Measurements from ENCODE around the gene ADH4. TPM values are rescaled to one million over a fixed set of nuclear protein-coding genes. Genes with fewer than 3 reads are reported as not detected.
A peak's percentile ranks its signal among the peaks of the same experiment; 100 is the strongest.
"Not testable (repeated sequence)": the region's sequence is repeated elsewhere in the genome, so short reads cannot be mapped to it uniquely, and the experiment has no call there.

ADH4 gene
- total RNA-seq, 1 experiment from 2014 or later: not detected

GRCh38 chr4:99144587-99144986 is 490 bp upstream of the ADH4 start:
- no peak for DNase-seq (ENCODE audit: low read depth)
- in situ Hi-C loops (cut with HindIII; ENCODE audit: low pct_unique_long_range_greater_than_20kb, low sequenced_read_pairs): no loop called here

- no peak for DNase-seq (ENCODE audit: low read depth)
- in situ Hi-C loops (cut with HindIII; ENCODE audit: low pct_unique_long_range_greater_than_20kb, low sequenced_read_pairs): no loop called here
Observed at GRCh38 chr4:99136329-99136728, 7.8 kb downstream of the ADH4 start.

GRCh38 chr4:99135541-99136162 is 8.4 kb downstream of the ADH4 start:
- in situ Hi-C loops (cut with HindIII; ENCODE audit: low pct_unique_long_range_greater_than_20kb, low sequenced_read_pairs): no loop called here
- no peak for DNase-seq (ENCODE audit: low read depth)

GRCh38 chr4:99134586-99134985 is 9.5 kb downstream of the ADH4 start:
- DNase-seq (ENCODE audit: low read depth): no peak
- in situ Hi-C loops (cut with HindIII; ENCODE audit: low pct_unique_long_range_greater_than_20kb, low sequenced_read_pairs): no loop called here

GRCh38 chr4:99131378-99131777 is 12.7 kb downstream of the ADH4 start:
- in situ Hi-C loops (cut with HindIII; ENCODE audit: low pct_unique_long_range_greater_than_20kb, low sequenced_read_pairs): no loop called here
- DNase-seq (ENCODE audit: low read depth): no peak

GRCh38 chr4:99126376-99126775 is 17.7 kb downstream of the ADH4 start:
- in situ Hi-C loops (cut with HindIII; ENCODE audit: low pct_unique_long_range_greater_than_20kb, low sequenced_read_pairs): no loop called here
- no peak for DNase-seq (ENCODE audit: low read depth)

- in situ Hi-C loops (cut with HindIII; ENCODE audit: low pct_unique_long_range_greater_than_20kb, low sequenced_read_pairs): no loop called here
- DNase-seq (ENCODE audit: low read depth): no peak
Observed at GRCh38 chr4:99121008-99121407, 23.1 kb downstream of the ADH4 start.

GRCh38 chr4:99120501-99120900 is 23.6 kb downstream of the ADH4 start:
- in situ Hi-C loops (cut with HindIII; ENCODE audit: low pct_unique_long_range_greater_than_20kb, low sequenced_read_pairs): no loop called here
- DNase-seq (ENCODE audit: low read depth): no peak

- in situ Hi-C loops (cut with HindIII; ENCODE audit: low pct_unique_long_range_greater_than_20kb, low sequenced_read_pairs): no loop called here
- DNase-seq (ENCODE audit: low read depth): peak; percentile 35
Observed at GRCh38 chr4:99117876-99118693, 26.0 kb downstream of the ADH4 start.

GRCh38 chr4:99117122-99117841 is 26.8 kb downstream of the ADH4 start:
- DNase-seq (ENCODE audit: low read depth); in situ Hi-C loops (cut with HindIII; ENCODE audit: low pct_unique_long_range_greater_than_20kb, low sequenced_read_pairs): not testable (repeated sequence)

GRCh38 chr4:99109286-99109685 is 34.8 kb downstream of the ADH4 start:
- DNase-seq (ENCODE audit: low read depth); in situ Hi-C loops (cut with HindIII; ENCODE audit: low pct_unique_long_range_greater_than_20kb, low sequenced_read_pairs): not testable (repeated sequence)

- in situ Hi-C loops (cut with HindIII; ENCODE audit: low pct_unique_long_range_greater_than_20kb, low sequenced_read_pairs): no loop called here
- no peak for DNase-seq (ENCODE audit: low read depth)
Observed at GRCh38 chr4:99104153-99104552, 39.9 kb downstream of the ADH4 start.

- in situ Hi-C loops (cut with HindIII; ENCODE audit: low pct_unique_long_range_greater_than_20kb, low sequenced_read_pairs): no loop called here
Observed at GRCh38 chr4:99103166-99103565, 40.9 kb downstream of the ADH4 start.

GRCh38 chr4:99102634-99103033 is 41.5 kb downstream of the ADH4 start:
- in situ Hi-C loops (cut with HindIII; ENCODE audit: low pct_unique_long_range_greater_than_20kb, low sequenced_read_pairs): no loop called here
- no peak for DNase-seq (ENCODE audit: low read depth)

More at GRCh38 chr4:99103166-99103565, 40.9 kb downstream of the ADH4 start:
- DNase-seq (ENCODE audit: low read depth): no peak

- in situ Hi-C loops (cut with HindIII; ENCODE audit: low pct_unique_long_range_greater_than_20kb, low sequenced_read_pairs): no loop called here
- DNase-seq (ENCODE audit: low read depth): no peak
Observed at GRCh38 chr4:99100876-99101275, 43.2 kb downstream of the ADH4 start.

GRCh38 chr4:99099814-99100213 is 44.3 kb downstream of the ADH4 start:
- in situ Hi-C loops (cut with HindIII; ENCODE audit: low pct_unique_long_range_greater_than_20kb, low sequenced_read_pairs); DNase-seq (ENCODE audit: low read depth): not testable (repeated sequence)

- DNase-seq (ENCODE audit: low read depth): no peak
- in situ Hi-C loops (cut with HindIII; ENCODE audit: low pct_unique_long_range_greater_than_20kb, low sequenced_read_pairs): no loop called here
Observed at GRCh38 chr4:99099311-99099710, 44.8 kb downstream of the ADH4 start.

- in situ Hi-C loops (cut with HindIII; ENCODE audit: low pct_unique_long_range_greater_than_20kb, low sequenced_read_pairs); DNase-seq (ENCODE audit: low read depth): not testable (repeated sequence)
Observed at GRCh38 chr4:99091841-99092240, 52.3 kb downstream of the ADH4 start.

- in situ Hi-C loops (cut with HindIII; ENCODE audit: low pct_unique_long_range_greater_than_20kb, low sequenced_read_pairs): no loop called here
- DNase-seq (ENCODE audit: low read depth): no peak
Observed at GRCh38 chr4:99091216-99091575, 52.9 kb downstream of the ADH4 start.
